Upper lobe of left lung (tissue), 4 donors: ENCODE results near the gene SPDYE9.
"Not testable (repeated sequence)": the region's sequence is repeated elsewhere in the genome, so short reads cannot be mapped to it uniquely, and the experiment has no call there.

Source experiments
- EP300 ChIP-seq, 4 donors: sonication (generic); formaldehyde crosslinking; IDR thresholded peaks; one replicate each; pipeline ENCODE4 v1.5.1; 2017; ENCODE audit warnings: antibody characterized with exemption in 4 of 4, control low read depth in 2 of 4
- POLR2A ChIP-seq, 4 donors: fragments of 450-650 bp; IDR thresholded peaks; one replicate each; pipeline ENCODE4 v1.5.1; 2016 to 2017; ENCODE audit warnings: antibody characterized with exemption in 4 of 4, mild to moderate bottlenecking in 2 of 4
- TF ChIP-seq, protein P1 (sequence below), 6 experiments: fragments of 450-650 bp in 4 of 6; fragments of 200-600 bp in 2 of 6; sonication (generic) in 2 of 6; IDR thresholded peaks; one replicate each; pipeline ENCODE4 v1.5.1; 2016 to 2019; ENCODE audit warnings: antibody characterized with exemption in 6 of 6

DNA sequence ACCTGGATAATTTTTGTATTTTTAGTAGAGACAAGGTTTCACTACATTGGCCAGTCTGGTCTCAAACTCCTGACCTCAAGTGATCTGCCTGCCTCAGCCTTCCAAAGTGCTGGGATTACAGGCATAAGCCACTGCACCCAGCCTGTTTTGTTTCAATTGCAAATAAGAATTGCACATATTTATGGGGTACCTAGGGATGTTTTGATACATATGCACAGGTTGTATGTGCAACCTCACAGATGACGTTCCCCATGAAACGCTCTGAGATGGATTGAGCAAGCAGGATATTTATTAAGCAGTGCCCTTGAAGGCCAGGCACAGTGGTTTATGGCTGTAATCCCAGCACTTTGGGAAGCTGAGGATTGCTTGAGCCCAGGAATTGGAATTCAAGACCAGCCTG, 44.8 kb upstream of the SPDYE9 start:
- TF ChIP-seq, protein P1, sequence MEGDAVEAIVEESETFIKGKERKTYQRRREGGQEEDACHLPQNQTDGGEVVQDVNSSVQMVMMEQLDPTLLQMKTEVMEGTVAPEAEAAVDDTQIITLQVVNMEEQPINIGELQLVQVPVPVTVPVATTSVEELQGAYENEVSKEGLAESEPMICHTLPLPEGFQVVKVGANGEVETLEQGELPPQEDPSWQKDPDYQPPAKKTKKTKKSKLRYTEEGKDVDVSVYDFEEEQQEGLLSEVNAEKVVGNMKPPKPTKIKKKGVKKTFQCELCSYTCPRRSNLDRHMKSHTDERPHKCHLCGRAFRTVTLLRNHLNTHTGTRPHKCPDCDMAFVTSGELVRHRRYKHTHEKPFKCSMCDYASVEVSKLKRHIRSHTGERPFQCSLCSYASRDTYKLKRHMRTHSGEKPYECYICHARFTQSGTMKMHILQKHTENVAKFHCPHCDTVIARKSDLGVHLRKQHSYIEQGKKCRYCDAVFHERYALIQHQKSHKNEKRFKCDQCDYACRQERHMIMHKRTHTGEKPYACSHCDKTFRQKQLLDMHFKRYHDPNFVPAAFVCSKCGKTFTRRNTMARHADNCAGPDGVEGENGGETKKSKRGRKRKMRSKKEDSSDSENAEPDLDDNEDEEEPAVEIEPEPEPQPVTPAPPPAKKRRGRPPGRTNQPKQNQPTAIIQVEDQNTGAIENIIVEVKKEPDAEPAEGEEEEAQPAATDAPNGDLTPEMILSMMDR (IDR thresholded peaks at IDR 0.05): not testable (repeated sequence)
- not testable (repeated sequence) for TF ChIP-seq POLR2A, EP300 (IDR thresholded peaks at IDR 0.05)
